HG03571 (cell line): ENCODE results near the gene RFXANK.

ENCODE experiments used
- ATAC-seq: cut with Tn5 transposase; IDR thresholded peaks from one replicate; pipeline ENCODE4 v1.9.1; 2021; ENCODE audit not compliant: unreplicated experiment

The RFXANK gene

GRCh38 chr19:19226663-19227062, 34.6 kb downstream of the RFXANK start:
- no peak for ATAC-seq

GRCh38 chr19:19227217-19227616, 35.2 kb downstream of the RFXANK start:
- ATAC-seq, result no peak

- no peak for ATAC-seq
Observed at GRCh38 chr19:19229701-19230100, 37.6 kb downstream of the RFXANK start.

- ATAC-seq, result no peak
Observed at GRCh38 chr19:19230999-19231398, 38.9 kb downstream of the RFXANK start.

GRCh38 chr19:19232261-19232721, 40.2 kb downstream of the RFXANK start:
- no peak for ATAC-seq

GRCh38 chr19:19234220-19234816, 42.3 kb downstream of the RFXANK start:
- ATAC-seq, result no peak

- ATAC-seq, result no peak
Observed at GRCh38 chr19:19236173-19236572, 44.1 kb downstream of the RFXANK start.

GRCh38 chr19:19238126-19238894, 46.3 kb downstream of the RFXANK start:
- no peak for ATAC-seq

- no peak for ATAC-seq
Observed at GRCh38 chr19:19239675-19240074, 47.6 kb downstream of the RFXANK start.

GRCh38 chr19:19240476-19240875, 48.4 kb downstream of the RFXANK start:
- ATAC-seq, result no peak

GRCh38 chr19:19250196-19250801, 58.2 kb downstream of the RFXANK start:
- no peak for ATAC-seq
